ENCODE measurements around the gene CNKSR2. TPM values are rescaled to one million over a fixed set of nuclear protein-coding genes. Genes with fewer than 3 reads are reported as not detected.

CNKSR2 gene
- total RNA-seq, 1 experiment from 2014 or later, result 14.9 TPM

DNA sequence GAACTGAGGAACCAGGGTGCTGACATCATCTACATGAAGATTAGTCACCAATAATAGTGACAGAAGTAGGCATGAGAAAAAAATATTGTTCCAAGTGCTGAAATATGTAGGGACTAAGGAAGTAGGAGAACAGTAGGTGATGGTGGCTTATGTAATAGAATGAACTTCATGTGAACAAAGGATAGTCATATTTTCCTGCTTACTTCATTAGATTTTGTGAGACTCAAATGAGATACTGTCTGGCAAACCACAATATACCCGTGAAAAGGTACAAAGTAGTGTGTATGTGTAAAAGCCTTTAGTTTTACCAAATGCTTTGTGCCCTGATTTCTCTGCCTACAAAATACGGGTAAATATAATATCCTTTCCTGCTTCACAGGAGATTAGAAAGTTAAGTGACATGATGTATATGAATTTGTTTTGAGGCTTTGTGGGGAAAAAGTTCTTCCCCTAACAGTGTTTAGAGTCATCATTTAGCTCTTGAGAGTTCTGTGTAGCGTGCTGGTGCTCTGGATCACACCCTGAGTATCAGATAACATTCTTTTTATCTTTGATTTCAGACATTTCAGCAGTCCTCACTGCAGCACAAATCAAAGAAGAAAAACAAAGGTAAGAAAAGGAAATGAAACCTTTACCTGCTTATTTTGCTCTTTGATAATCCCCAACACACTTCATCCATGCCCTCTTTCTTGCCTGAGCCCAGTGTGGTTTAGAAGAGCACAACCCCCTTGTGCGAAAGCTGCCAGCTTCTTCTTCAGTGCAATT is 216.0 kb downstream of the CNKSR2 start:
- no peak for DNase-seq (ENCODE audit: extremely low read depth, low read depth)

DNA sequence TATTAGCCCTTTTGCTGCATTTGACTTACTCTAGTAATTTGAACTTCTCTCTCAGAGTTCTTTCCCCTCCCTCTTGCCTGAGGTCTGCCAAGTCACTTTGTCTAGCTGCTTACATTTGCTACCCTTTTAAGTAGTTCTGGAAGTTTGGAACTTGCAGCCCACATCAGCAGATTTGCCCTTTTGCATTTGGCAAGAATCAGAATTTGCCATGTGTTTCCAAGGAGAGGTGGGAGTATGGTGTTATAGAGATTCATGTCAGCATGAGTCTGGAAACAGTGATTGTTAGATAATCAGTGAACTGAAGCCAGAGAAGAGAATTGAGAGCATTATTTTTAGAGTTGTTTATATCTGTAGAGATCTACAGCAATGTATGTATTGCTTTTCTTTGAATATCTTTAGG is 231.8 kb downstream of the CNKSR2 start:
- DNase-seq (ENCODE audit: extremely low read depth, low read depth), result no peak

DNA sequence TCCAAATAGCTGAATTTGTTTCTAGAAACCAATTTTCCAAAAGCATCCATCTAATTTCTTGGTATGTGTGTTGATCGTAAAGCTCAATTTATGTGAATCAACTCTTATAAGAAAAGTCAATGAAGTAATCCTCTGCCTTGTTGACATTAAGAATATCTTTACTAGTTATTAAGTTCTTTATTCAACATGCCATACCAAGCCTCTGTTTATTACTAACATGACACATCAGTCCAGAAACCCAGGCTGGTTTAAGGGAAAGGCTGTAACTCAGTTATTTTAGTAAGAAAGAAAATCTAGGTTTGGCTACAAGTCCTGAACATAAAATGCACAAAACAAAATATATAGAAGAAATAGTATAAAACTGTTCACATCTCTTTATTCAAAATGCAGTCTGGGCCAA is 235.9 kb downstream of the CNKSR2 start:
- no peak for DNase-seq (ENCODE audit: extremely low read depth, low read depth)

DNA sequence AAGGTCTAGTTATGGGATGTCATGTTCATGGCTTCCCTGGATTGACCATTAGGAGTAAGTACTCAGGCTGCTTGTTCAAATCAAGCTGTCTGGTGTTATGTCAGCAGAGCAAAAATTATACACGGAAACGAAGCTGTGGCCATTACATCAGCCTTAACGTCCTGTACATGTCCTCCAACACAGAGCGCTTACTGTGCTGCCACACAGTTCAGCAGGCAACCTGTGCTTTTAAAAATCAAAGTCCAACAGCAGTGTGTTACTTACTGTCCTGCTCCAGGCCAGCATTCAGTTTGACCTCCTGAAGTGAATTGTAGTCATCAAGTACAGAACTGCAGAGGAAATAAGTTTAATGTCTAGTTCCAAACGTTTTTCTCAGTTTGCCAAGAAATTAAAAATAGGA is 237.9 kb downstream of the CNKSR2 start:
- no peak for DNase-seq (ENCODE audit: extremely low read depth, low read depth)

DNA sequence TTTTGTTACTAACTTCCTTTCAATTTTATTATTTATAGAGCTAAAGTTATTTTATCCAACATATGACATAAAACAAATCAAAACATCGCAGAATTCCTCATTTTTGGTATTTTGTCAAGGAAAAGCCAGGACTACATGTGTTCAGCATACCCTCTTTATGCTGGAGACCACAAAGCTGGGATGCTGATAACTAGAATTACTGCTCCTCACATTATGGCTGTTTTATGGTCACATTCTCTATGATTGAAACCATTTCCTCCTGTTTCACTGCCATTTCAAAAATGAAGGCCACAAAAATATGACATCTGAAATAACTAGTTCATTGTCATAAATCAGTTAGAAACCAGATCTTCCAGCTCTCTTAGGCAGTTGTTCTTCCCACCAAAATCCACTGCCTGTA is 242.2 kb downstream of the CNKSR2 start:
- DNase-seq (ENCODE audit: extremely low read depth, low read depth), result no peak

DNA sequence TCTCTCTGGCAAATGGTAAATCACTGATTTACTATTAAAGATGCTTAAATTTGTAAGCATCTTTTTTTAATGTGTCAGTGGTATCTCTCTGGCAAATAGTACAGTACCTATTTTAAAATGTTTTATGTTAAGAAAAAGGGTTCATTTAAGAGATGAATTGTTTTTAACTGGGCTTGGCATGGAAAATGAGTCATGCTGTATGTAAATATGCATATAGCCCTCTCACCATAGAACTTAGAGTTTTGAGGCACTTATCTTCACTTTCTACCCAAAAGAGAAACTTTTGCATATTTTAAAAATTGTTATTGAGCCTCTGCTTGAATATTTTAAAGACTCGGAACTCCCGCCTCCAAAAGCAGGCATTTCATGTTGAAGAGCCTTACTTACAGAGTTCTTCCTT is 246.0 kb downstream of the CNKSR2 start:
- no peak for DNase-seq (ENCODE audit: extremely low read depth, low read depth)

DNA sequence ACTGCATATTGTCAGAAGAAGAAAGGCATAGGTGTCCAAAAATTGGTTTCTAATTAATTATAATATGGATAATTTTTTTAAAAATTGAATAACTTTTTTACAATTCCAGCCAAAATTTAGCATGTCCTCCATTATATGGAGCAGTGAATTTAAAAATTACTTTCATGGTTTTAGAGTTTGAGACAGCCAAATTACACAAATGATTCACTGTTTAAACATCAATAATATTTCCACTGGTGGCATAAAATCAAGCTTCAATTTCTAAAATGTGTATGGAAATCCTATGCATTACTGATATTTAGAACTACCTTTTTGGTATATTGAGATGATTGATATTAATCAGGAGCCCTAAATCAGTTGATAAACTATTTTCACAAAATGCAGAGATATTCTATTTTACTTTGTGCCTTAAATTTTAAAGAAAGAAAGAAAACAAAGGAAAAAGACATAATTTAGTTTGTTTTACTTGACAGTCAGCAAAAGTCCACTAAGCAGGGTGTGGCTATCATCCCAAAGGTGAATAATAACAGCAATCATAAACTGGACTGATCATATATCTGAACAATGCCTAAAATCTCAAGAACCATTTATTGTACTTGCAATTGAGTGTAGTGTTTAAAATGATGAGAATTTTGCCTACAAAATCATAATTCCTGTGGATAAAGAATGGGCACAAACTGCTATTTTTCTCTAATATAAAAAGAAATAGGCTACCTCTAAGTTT is 249.7 kb downstream of the CNKSR2 start:
- DNase-seq (ENCODE audit: extremely low read depth, low read depth), result no peak

DNA sequence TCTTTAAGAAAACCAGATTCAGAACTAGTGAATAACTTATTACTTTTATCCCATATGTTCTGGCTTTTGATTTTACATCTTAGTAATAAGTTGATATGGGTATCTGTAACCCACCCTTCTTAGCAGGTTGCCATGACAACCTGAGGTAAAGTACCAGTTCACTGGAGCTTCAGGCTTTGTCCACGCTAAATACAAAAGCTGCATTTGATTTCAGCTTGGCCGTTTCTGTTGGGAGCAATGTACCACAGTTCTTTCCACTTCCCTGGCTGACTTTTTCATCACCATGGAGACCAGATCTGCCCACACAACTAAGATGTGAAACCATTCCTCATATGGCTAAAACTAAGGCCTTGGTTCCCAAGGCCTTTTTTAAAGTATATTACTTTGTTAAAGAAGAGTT is 257.8 kb downstream of the CNKSR2 start:
- DNase-seq (ENCODE audit: extremely low read depth, low read depth), result no peak

DNA sequence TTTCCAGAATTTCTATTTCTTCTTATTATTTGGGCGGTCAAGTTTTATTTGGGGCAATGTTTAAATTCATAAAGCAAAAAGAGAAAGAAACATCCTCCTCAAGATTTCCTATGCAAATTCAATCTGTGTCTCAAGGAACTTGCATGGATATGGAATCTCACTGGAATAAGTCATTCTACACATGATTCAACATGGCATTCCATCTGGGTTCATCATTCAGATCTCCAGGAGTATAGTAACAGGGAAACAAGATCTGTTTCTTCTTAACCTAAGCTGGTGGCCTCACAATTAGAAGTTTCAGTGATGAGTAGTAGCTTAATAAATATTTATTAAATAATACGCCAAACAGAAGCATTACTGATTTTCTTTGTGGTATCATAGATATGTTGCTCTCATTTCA is 264.1 kb downstream of the CNKSR2 start:
- no peak for DNase-seq (ENCODE audit: extremely low read depth, low read depth)

DNA sequence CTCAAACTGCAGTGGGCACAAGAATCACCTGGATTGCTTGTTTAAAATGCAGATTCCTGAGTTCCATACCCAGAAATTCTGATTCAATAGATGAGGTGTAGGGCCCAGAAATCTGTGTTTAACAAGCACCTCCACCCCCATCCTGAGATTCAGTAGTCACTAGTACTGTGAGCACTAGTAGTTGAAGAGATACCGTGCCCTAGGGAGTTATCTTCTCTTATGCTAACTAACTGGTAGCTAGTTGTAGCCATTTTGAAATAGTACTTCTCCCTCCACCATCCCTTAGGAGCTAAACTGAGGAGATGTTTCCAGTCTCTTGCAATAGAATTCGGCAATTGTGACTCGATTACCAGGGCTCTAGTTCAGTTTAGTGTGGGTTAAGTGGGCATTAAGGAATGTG is 265.6 kb downstream of the CNKSR2 start:
- no peak for DNase-seq (ENCODE audit: extremely low read depth, low read depth)

DNA sequence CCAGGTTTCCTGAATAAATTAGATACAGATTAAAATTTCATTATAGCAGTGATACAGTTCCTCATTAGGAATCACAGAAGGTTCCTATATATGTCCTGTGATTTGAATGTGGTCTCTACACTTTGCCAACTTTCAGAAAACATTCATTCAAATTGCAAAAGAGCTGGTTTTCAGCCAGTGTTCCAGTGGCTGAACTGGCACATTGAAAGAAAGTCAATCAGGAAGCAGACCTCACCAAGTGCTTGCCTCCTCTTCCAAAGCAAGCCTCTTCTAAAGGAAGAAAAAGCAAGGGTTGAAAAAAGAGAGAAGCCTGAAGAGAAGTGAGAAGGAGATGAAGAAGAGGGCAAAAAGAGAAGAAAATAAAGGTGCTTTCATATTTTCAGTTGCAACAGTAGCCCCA is 271.2 kb downstream of the CNKSR2 start:
- DNase-seq (ENCODE audit: extremely low read depth, low read depth), result no peak

DNA sequence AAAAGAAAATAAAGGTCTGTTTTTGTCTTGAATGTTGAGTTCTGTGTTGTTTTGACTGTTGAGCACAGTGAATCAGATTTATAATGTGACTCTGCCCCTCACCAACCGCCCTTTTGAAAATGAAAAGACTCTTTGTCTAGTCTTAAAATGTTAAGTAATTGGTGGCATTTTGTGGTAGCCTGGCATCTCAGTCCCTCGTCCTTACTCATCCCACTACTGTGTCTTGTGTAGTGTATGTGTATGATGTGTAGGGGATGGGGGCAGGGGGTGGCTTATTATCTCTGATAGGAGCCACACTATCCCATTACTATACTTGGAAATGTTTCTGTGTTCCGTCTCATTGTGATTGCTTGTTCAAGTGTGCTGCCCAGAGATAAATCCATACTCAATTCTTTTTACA is 271.7 kb downstream of the CNKSR2 start:
- peak; percentile 4 for DNase-seq (ENCODE audit: extremely low read depth, low read depth)

DNA sequence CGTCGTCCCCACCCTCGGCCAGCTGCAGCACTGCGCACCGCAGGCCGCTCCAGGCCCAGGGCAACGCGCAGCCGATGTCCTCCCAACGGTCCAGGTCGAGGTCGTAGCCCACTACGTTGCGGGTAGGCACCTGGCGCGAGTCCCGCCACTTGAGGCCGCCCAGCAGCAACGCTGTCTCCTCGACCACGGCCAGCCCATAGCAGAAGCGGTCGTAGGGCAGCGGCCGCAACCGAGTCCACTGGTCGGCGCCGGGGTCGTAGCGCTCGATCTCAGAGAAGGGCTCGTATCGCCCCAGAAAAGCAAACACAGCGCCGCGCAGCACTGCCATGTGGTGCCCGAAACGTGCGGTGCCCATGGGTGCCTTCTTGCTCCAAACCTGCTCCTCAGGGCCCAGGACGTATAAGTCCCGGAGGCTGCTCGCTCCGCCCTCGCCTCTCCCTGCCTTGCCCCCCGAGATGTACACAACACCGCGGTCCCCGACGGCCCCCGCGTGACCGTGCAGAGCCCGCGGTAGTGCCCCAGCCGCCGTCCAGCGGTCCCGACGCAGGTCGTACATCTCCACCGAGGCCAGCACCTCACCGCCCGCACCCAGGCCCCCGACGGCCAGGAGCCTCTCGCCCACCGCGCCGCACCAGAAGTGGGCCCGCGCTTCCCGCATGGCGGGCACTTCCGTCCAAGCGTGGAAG is 281.8 kb downstream of the CNKSR2 start:
- DNase-seq (ENCODE audit: extremely low read depth, low read depth), result no peak

DNA sequence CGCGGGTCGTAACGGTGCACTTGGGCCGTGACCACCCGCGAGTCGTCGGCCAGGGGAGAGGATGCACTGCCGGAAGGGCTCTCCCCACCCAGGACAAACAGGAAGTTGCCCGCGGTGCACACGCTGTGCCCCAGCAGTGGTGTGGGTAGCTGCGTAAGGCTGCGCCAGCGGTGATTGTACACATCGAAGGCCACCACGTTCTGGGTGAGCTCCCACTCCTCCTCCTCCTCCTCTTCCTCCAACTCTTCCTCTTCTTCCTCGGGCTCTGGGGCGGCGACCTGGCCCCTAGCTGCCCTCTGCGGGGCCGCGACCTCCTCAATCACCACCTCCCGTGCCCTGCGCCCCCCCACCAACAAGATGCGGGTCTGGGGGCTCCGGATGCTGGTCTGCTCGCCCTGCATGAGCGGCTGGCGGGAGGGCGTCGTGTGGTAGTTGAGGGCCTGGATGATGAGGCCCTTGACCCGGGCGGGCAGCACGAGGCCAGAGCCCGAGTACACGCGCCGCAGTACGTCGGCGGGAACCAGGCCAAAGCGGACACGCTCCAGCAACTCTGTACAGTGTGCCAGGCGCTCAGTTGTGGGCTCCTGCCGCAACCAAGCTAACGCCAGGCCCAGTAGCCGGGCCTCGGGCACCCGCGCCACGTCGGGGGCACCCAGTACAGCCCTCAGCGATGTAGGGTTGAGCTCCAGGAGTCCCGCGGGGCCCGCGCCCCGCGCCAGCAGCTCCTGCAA is 282.5 kb downstream of the CNKSR2 start:
- DNase-seq (ENCODE audit: extremely low read depth, low read depth), result no peak

DNA sequence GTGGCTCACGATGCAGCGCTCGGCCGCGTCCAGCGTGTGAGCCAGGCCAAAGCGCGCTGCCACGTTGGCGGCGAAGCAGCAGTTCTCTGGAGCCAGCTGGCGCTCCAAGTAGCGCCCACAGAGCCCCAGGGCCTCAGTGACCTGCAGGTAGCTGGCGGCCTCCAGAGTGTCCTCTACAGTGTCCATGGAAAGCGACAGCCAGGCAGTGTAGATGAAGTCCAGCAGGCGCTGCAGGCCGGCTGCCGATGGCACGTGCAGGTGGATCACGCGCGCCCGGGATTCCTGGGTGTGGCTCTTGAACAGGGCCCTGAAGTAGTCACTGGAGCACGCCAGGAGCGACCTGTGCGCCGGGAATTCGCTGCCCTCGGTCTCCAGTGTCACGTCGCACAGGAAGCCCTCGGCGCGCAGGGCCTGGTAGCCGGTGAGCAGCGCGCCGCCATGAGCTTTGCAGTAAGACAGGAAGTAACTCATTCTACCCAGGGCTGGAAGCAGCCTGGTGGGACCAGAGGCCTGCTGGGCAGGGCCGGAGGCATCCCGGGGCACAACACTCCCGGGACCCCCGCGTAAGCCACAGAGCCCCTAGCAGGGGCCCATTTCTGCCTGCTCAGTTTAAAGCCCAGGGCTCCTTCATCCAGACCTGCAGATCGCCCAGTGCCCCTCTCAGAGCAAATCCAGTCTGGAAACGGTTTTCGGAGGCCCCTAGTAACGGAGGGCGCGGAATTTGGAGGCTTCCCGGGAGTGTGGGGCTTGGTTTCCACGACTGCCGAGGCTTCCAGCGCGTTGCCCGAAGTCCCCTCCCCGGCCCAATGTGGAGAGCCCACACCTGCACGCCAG is 283.3 kb downstream of the CNKSR2 start:
- DNase-seq (ENCODE audit: extremely low read depth, low read depth), result no peak

DNA sequence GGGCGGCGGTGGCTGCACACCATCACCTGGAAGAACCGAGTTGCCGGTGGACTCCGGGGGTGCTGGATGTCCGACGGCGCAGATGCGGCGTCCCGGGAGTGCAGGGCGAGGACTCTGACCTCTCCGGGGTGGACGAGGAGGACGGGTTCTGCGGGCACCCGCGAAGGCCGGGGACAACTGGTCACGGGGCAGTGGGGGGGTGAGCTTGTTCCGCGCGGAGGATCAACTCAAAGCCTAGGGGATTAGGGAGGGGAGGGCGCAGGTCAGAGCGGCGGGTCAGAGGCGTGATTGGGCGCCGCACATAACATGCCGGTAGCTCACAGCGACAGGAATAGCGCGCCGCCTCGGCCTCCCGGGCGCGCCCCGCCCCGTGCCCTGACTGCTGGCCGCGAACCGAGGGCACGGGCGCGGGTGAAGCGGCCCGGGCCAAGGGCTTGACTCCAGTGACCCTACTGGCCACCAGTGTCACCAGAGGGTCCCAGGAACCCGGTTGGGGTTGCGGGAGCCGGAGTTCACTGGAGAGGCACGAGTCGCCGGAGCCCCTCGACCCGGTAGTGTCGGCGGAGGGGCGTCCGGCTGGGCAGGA is 284.0 kb downstream of the CNKSR2 start, which contains the start of gene KLHL34:
KLHL34 (minus strand) TSS at position 179 of the 586 bp plus-strand sequence. CDS start 542 bp downstream, outside the sequence.
- no peak for DNase-seq (ENCODE audit: extremely low read depth, low read depth)

DNA sequence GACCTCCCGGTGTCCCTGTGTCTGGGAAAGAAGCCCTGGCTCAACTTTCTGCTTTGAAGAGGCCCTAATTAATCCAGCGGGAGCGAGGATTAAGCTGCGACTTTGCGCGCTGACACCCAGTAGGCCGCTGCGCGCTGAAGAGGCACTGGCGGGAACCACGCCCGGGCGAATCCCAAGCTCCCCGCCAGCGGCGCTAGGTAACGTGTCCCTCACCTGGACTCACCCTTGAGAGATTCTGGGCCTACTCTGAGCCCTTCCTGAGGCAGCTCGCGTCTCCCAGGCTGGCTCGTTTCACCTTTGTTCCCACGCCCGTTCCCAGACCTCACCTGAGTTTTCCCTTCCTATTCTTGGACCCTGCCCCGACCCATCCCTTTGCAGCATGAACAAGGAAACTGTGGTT is 284.5 kb downstream of the CNKSR2 start:
- no peak for DNase-seq (ENCODE audit: extremely low read depth, low read depth)

DNA sequence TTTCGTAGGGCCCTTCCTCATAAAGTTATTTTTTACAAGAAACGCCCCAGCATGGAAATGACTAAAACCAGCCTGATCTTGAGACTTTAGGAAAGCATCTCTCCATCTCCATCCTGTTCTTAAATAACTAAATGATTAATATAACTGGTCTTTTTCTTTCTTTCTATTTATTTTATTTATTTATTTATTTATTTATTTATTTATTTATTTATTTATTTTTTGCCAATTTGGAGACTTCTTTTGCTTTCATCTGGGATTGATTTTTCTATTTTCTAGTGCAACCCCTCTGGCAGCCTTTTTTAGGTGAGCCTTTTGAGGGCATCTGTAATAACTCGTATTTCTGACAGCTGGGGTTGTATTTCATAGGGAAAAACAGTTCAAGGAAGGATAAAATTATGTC is 285.1 kb downstream of the CNKSR2 start:
- no peak for DNase-seq (ENCODE audit: extremely low read depth, low read depth)

DNA sequence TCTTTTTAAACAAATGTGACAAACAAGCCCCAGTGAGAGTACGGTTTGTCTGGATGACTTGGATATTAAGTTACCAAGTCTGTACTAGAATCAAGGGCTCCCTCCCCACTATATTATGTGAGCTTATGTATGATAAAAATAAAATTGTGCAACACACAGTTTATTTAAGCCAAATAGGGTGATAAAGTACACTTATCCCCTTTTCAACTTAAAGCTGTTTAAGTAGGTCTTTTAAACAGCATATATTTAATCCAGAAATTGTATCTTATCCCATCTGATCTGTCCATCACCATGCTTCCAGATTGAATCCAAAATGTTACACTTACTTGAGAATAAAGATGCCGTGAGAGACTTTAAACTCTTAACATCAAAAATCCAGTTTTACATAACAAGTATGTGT is 285.9 kb downstream of the CNKSR2 start:
- DNase-seq (ENCODE audit: extremely low read depth, low read depth), result no peak

DNA sequence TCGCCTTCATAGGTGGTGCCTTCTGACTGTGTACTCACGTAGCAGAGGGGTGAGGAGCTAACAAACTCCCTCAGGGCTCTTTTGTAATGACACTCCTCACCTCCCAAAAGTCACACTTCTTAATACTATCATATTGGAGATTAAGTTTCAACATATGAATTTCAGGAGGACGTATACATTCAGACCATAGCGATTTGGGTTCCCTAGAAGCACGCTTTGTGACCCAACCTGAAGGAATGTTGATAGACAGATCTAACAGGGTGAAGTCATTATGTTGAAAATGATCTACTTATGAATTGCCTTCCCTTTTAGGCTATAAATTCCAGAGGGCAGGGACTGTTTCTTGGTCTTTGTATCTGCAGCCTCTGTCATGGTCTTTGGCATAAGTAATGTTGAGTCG is 287.1 kb downstream of the CNKSR2 start:
- no peak for DNase-seq (ENCODE audit: extremely low read depth, low read depth)
